Keratinocyte (primary cell): Measurements from ENCODE around the gene CD200R1. TPM values are rescaled to one million over a fixed set of nuclear protein-coding genes. Genes with fewer than 3 reads are reported as not detected.

Experiments used
- DNase-seq: peaks from one replicate; pipeline ENCODE4 v3.0.0-alpha.2; 2011; ENCODE audit warnings: low read depth, missing footprints, low spot score
- FAIRE-seq: peaks from 2 replicates; lab custom pipeline; 2011; peaks lifted over from hg19 to GRCh38; lab: Jason Lieb, UNC
- H2AFZ ChIP-seq: 2 replicates; pipeline ENCODE4 v1.6.0; 2012; ENCODE audit warnings: low read length, control low read depth, inconsistent platforms; ENCODE audit not compliant: control insufficient read depth
- H3K27ac ChIP-seq: 2 replicates; pipeline ENCODE4 v1.5.1; 2011; ENCODE audit warnings: low read length; ENCODE audit not compliant: control insufficient read depth, insufficient read depth
- H3K27me3 ChIP-seq: 3 replicates; pipeline ENCODE4 v1.6.0; 2011; ENCODE audit warnings: low read length; ENCODE audit not compliant: control insufficient read depth, insufficient read depth; ENCODE audit errors: extremely low read depth
- H3K36me3 ChIP-seq, 2 experiments: 2 replicates in 1 of 2; 3 replicates in 1 of 2; pipeline ENCODE4 v1.5.1; 2011; ENCODE audit warnings: low read length in 2 of 2, mild to moderate bottlenecking in 1 of 2; ENCODE audit not compliant: control insufficient read depth in 2 of 2, insufficient read depth in 2 of 2; ENCODE audit errors: extremely low read depth in 1 of 2
- H3K4me1 ChIP-seq: 3 replicates; pipeline ENCODE4 v1.5.1; 2011; ENCODE audit warnings: low read length; ENCODE audit not compliant: control insufficient read depth, insufficient read depth; ENCODE audit errors: extremely low read depth
- H3K4me2 ChIP-seq: 3 replicates; pipeline ENCODE4 v1.6.0; 2011; ENCODE audit warnings: low read depth, low read length; ENCODE audit not compliant: control insufficient read depth, insufficient read depth; ENCODE audit errors: extremely low read depth
- H3K4me3 ChIP-seq, 3 experiments: fragments of 200-600 bp in 1 of 3; sonication (generic) in 1 of 3; 2 replicates in 2 of 3; 3 replicates in 1 of 3; pipeline ENCODE4 v1.5.1; 2011 to 2016; ENCODE audit warnings: low read length in 3 of 3, mild to moderate bottlenecking in 3 of 3, control low read depth in 2 of 3, inconsistent platforms in 1 of 3, low read depth in 1 of 3, mixed read lengths in 1 of 3, mixed run types in 1 of 3, moderate library complexity in 1 of 3; ENCODE audit not compliant: control insufficient read depth in 2 of 3, insufficient read depth in 2 of 3; ENCODE audit errors: extremely low read depth in 1 of 3
- H3K79me2 ChIP-seq: 2 replicates; pipeline ENCODE4 v1.6.0; 2012; ENCODE audit warnings: low read length; ENCODE audit not compliant: control insufficient read depth, insufficient read depth
- H3K9ac ChIP-seq: 3 replicates; pipeline ENCODE4 v1.6.0; 2011; ENCODE audit warnings: low read length; ENCODE audit not compliant: control insufficient read depth, insufficient read depth; ENCODE audit errors: extremely low read depth
- H3K9me1 ChIP-seq: 3 replicates; pipeline ENCODE4 v1.6.0; 2011; ENCODE audit warnings: low read length; ENCODE audit not compliant: control insufficient read depth, insufficient read depth; ENCODE audit errors: extremely low read depth
- H3K9me3 ChIP-seq: 2 replicates; pipeline ENCODE4 v1.5.1; 2012; ENCODE audit warnings: low read depth, low read length; ENCODE audit not compliant: control insufficient read depth
- H4K20me1 ChIP-seq: 3 replicates; pipeline ENCODE4 v1.6.0; 2011; ENCODE audit warnings: low read length; ENCODE audit not compliant: control insufficient read depth, insufficient read depth; ENCODE audit errors: extremely low read depth
- EZH2 ChIP-seq: IDR thresholded peaks from one replicate; pipeline ENCODE4 v1.6.1; 2012; ENCODE audit warnings: inconsistent platforms, mild to moderate bottlenecking, low read length, moderate library complexity
- dilution Hi-C: fragments of 300-500 bp; cut with MboI; formaldehyde crosslinking; loops from one replicate; pipeline ENCODE4 v1.7.0; 2020; ENCODE audit warnings: low sequenced_read_pairs; ENCODE audit not compliant: extremely low pct_ligation_motif_present
- polyA plus RNA-seq, 5 experiments: library from polyadenylated mRNA; depleted of rRNA in 3 of 5; stranded (reverse) in 3 of 5; stranded (forward) in 1 of 5; unstranded in 1 of 5; fragments of >200 nt; gene quantifications; 1 replicate in 1 of 5; 2 replicates in 3 of 5; 3 replicates in 1 of 5; pipeline versions ENCODE4 v1.2.1 to v1.2.3, GENCODE V29; 2011 to 2012; ENCODE audit warnings: missing spikeins in 2 of 5, low read depth in 1 of 5, low replicate concordance in 1 of 5
- TF ChIP-seq, protein P1 (sequence below), 3 experiments: IDR thresholded peaks in 1 of 3; conservative IDR thresholded peaks in 1 of 3; optimal IDR thresholded peaks in 1 of 3; 2 replicates in 2 of 3; 3 replicates in 1 of 3; pipeline versions ENCODE3 to v1.5.1; 2011; ENCODE audit warnings: low read length in 3 of 3, mild to moderate bottlenecking in 3 of 3, moderate library complexity in 2 of 3, control low read depth in 1 of 3, inconsistent platforms in 1 of 3; ENCODE audit not compliant: insufficient read depth in 2 of 3; ENCODE audit errors: extremely low read depth in 1 of 3

Gene CD200R1
- polyA plus RNA-seq, 1 donor (not counting 4 experiments of a cell fraction or from before 2014, with no cell fraction given) = 1.6 TPM

DNA sequence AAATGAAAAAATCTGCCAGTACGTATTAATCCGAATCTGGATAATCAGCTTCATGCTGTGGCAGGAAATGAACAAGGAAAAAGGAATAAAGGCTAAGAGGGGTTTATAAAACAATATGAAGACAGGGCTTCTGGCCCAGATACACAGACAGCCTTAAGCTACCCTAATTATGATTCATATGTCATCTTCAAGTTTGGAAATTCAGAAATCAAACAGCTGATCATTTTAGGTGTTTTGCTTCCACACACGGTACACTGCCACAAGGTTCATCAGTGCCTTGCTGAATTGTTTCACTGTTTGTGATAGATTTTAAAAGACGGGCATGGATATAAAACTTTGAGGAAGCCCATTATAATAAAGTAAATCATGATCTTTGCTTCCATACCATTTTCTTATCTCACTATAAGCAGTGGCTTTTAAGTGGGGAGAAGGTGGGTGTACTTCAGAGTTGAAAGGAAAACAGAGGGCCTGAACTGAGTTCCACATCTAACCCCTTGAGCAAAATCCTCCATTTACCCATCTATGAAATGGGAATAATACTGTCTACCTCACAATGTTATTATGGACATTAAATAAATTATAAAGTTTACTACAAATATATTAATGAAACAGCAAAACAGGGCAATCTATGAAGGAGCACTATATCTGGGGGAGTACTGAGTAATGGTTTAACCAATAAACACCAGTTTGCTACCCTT is 31.6 kb upstream of the CD200R1 start:
- Histone ChIP-seq H3K36me3 (peaks cover 13 to 47% of the 10 kb centered on the region in 2 experiments), H3K9me1 (no peaks in the 10 kb centered on the region), H3K4me3 (no peak overlapping the region), H3K79me2 (peaks cover 16% of the 10 kb centered on the region), H3K9ac (no peak overlapping the region), H3K4me2 (no peak overlapping the region), H4K20me1 (peaks cover 4% of the 10 kb centered on the region), H3K4me1 (no peaks in the 10 kb centered on the region), H3K27ac (no peak overlapping the region), H2AFZ (no peak overlapping the region), H3K27me3 (no peaks in the 10 kb centered on the region), H3K9me3 (no peaks in the 10 kb centered on the region)
- DNase-seq (no peak), FAIRE-seq (no peak)
- dilution Hi-C loops = loop anchor here (10.0 kb wide), 1 partner anchor 362 kb away; the partner anchor contains the start of gene CCDC80
- TF ChIP-seq, protein P1, sequence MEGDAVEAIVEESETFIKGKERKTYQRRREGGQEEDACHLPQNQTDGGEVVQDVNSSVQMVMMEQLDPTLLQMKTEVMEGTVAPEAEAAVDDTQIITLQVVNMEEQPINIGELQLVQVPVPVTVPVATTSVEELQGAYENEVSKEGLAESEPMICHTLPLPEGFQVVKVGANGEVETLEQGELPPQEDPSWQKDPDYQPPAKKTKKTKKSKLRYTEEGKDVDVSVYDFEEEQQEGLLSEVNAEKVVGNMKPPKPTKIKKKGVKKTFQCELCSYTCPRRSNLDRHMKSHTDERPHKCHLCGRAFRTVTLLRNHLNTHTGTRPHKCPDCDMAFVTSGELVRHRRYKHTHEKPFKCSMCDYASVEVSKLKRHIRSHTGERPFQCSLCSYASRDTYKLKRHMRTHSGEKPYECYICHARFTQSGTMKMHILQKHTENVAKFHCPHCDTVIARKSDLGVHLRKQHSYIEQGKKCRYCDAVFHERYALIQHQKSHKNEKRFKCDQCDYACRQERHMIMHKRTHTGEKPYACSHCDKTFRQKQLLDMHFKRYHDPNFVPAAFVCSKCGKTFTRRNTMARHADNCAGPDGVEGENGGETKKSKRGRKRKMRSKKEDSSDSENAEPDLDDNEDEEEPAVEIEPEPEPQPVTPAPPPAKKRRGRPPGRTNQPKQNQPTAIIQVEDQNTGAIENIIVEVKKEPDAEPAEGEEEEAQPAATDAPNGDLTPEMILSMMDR (optimal IDR thresholded peaks at IDR 0.05 in 1 of 3, IDR thresholded peaks at IDR 0.05 in 1 of 3, conservative IDR thresholded peaks at IDR 0.05 in 1 of 3; ENCODE audit: extremely low read depth in 1 of 3, insufficient read depth in 2 of 3, low read length in 3 of 3) = no peak
- TF ChIP-seq EZH2 = no peak

DNA sequence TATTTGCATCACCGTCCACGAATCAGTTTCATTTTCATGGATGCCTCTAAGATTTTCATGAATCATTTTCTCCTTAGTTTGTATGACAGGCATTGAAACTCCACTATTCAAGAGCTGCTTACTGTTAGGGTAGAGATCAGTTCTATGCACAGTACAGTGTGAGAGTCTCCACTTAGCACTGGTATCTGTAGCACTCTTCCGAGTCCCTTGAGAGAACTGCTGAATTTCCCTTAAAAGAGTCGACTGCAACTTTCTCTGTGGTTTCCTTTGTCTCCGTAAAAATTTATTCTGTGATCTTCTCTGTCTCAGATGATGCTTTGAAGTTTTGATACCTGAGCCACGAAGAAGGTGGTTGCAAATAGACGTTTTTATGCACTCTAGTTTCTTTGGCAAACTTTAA is 30.7 kb upstream of the CD200R1 start:
- dilution Hi-C loops = loop anchor here (10.0 kb wide), 1 partner anchor 361 kb away; the partner anchor contains the start of gene CCDC80
- H3K36me3 ChIP-seq = peaks cover 13 to 45% of the 10 kb centered on the region in 2 experiments
- no peak overlapping the region for H3K27ac ChIP-seq
- H3K9me1 ChIP-seq = no peaks in the 10 kb centered on the region
- no peak for TF ChIP-seq EZH2
- TF ChIP-seq, protein P1 (optimal IDR thresholded peaks at IDR 0.05 in 1 of 3, IDR thresholded peaks at IDR 0.05 in 1 of 3, conservative IDR thresholded peaks at IDR 0.05 in 1 of 3; ENCODE audit: extremely low read depth in 1 of 3, insufficient read depth in 2 of 3, low read length in 3 of 3) = no peak
- no peaks in the 10 kb centered on the region for H3K9me3 ChIP-seq
- H3K9ac ChIP-seq = no peak overlapping the region
- DNase-seq (no peak), FAIRE-seq (no peak)
- H3K4me1 ChIP-seq = no peaks in the 10 kb centered on the region
- H2AFZ ChIP-seq = no peak overlapping the region
- H3K4me2 ChIP-seq = no peak overlapping the region
- peaks cover 4% of the 10 kb centered on the region for H4K20me1 ChIP-seq
- H3K4me3 ChIP-seq = no peak overlapping the region
- no peaks in the 10 kb centered on the region for H3K27me3 ChIP-seq
- peaks cover 14% of the 10 kb centered on the region for H3K79me2 ChIP-seq
